GM12875 (cell line): ENCODE results near the gene CARS2.
"Not testable (repeated sequence)": the region's sequence is repeated elsewhere in the genome, so short reads cannot be mapped to it uniquely, and the experiment has no call there.

Experiments used
- H3K4me3 ChIP-seq: one replicate; pipeline ENCODE4 v1.5.1; 2011; ENCODE audit warnings: low read depth, low read length, control low read depth
- CTCF ChIP-seq: IDR thresholded peaks from 2 replicates; pipeline ENCODE4 v1.5.1; 2011; ENCODE audit warnings: low read depth, mild to moderate bottlenecking, control low read depth, inconsistent platforms, low read length, moderate library complexity, borderline replicate concordance; ENCODE audit not compliant: insufficient read depth

The CARS2 gene

GRCh38 chr13:110680852-110681251, 25.1 kb downstream of the CARS2 start:
- H3K4me3 ChIP-seq: no peak overlapping the region
- peak; percentile 61 for TF ChIP-seq CTCF

- TF ChIP-seq CTCF: no peak
Measured at GRCh38 chr13:110677731-110678545, 28.0 kb downstream of the CARS2 start.

GRCh38 chr13:110676595-110677587, 29.0 kb downstream of the CARS2 start:
- peak overlapping the region; percentile 26 for H3K4me3 ChIP-seq

More at GRCh38 chr13:110677731-110678545, 28.0 kb downstream of the CARS2 start:
- no peak overlapping the region for H3K4me3 ChIP-seq

GRCh38 chr13:110669814-110670213, 36.1 kb downstream of the CARS2 start:
- H3K4me3 ChIP-seq: not testable (repeated sequence)

More at GRCh38 chr13:110676595-110677587, 29.0 kb downstream of the CARS2 start:
- TF ChIP-seq CTCF: 0 out of 2 replicates have a peak, but pooled peaks have one; percentile 7

GRCh38 chr13:110669036-110669435, 36.9 kb downstream of the CARS2 start:
- H3K4me3 ChIP-seq: no peak overlapping the region
- no peak for TF ChIP-seq CTCF

GRCh38 chr13:110666255-110666533, 39.7 kb downstream of the CARS2 start:
- no peak overlapping the region for H3K4me3 ChIP-seq
- TF ChIP-seq CTCF: no peak

- TF ChIP-seq CTCF: no peak
- H3K4me3 ChIP-seq: no peak overlapping the region
Measured at GRCh38 chr13:110665491-110666254, 40.2 kb downstream of the CARS2 start.
